ENCODE measurements around the gene NAV2.

The NAV2 gene

GRCh38 chr11:19952116-19952605, 239.5 kb downstream of the NAV2 start:
- no peak for TF ChIP-seq CTCF (conservative IDR thresholded peaks at IDR 0.05; ENCODE audit: low read length)
- H3K4me3 ChIP-seq (ENCODE audit: low read length), result no peak overlapping the region
- DNase-seq (ENCODE audit: low read depth), result no peak

- no peak for DNase-seq (ENCODE audit: low read depth)
- 0 out of 2 replicates have a peak, but pooled peaks have one; percentile 0 for TF ChIP-seq CTCF (conservative IDR thresholded peaks at IDR 0.05; ENCODE audit: low read length)
- no peak overlapping the region for H3K4me3 ChIP-seq (ENCODE audit: low read length)
Measured at GRCh38 chr11:19952911-19953310, 240.3 kb downstream of the NAV2 start.

- TF ChIP-seq CTCF (conservative IDR thresholded peaks at IDR 0.05; ENCODE audit: low read length), result no peak
Measured at GRCh38 chr11:19953336-19953735, 240.7 kb downstream of the NAV2 start.

GRCh38 chr11:19953909-19954308, 241.3 kb downstream of the NAV2 start:
- DNase-seq (ENCODE audit: low read depth), result peak; percentile 84
- peak; percentile 78 for TF ChIP-seq CTCF (conservative IDR thresholded peaks at IDR 0.05; ENCODE audit: low read length)
- no peak overlapping the region for H3K4me3 ChIP-seq (ENCODE audit: low read length)

More at GRCh38 chr11:19953336-19953735, 240.7 kb downstream of the NAV2 start:
- no peak overlapping the region for H3K4me3 ChIP-seq (ENCODE audit: low read length)
- DNase-seq (ENCODE audit: low read depth), result peak; percentile 62

GRCh38 chr11:19954899-19955298, 242.3 kb downstream of the NAV2 start:
- DNase-seq (ENCODE audit: low read depth), result peak; percentile 43
- no peak for TF ChIP-seq CTCF (conservative IDR thresholded peaks at IDR 0.05; ENCODE audit: low read length)
- H3K4me3 ChIP-seq (ENCODE audit: low read length), result no peak overlapping the region

- TF ChIP-seq CTCF (conservative IDR thresholded peaks at IDR 0.05; ENCODE audit: low read length), result no peak
- H3K4me3 ChIP-seq (ENCODE audit: low read length), result no peak overlapping the region
- DNase-seq (ENCODE audit: low read depth), result no peak
Measured at GRCh38 chr11:19955660-19956059, 243.0 kb downstream of the NAV2 start.

- no peak for TF ChIP-seq CTCF (conservative IDR thresholded peaks at IDR 0.05; ENCODE audit: low read length)
Measured at GRCh38 chr11:19956228-19956627, 243.6 kb downstream of the NAV2 start.

More at GRCh38 chr11:19956228-19956627, 243.6 kb downstream of the NAV2 start:
- DNase-seq (ENCODE audit: low read depth), result no peak
- H3K4me3 ChIP-seq (ENCODE audit: low read length), result no peak overlapping the region
